HG03135 (cell line): ENCODE data around the gene IFNL3.

Experiments used
- ATAC-seq: cut with Tn5 transposase; IDR thresholded peaks from one replicate; pipeline ENCODE4 v1.9.1; 2021; ENCODE audit warnings: mild to moderate bottlenecking, moderate library complexity; ENCODE audit not compliant: unreplicated experiment

The IFNL3 gene

DNA sequence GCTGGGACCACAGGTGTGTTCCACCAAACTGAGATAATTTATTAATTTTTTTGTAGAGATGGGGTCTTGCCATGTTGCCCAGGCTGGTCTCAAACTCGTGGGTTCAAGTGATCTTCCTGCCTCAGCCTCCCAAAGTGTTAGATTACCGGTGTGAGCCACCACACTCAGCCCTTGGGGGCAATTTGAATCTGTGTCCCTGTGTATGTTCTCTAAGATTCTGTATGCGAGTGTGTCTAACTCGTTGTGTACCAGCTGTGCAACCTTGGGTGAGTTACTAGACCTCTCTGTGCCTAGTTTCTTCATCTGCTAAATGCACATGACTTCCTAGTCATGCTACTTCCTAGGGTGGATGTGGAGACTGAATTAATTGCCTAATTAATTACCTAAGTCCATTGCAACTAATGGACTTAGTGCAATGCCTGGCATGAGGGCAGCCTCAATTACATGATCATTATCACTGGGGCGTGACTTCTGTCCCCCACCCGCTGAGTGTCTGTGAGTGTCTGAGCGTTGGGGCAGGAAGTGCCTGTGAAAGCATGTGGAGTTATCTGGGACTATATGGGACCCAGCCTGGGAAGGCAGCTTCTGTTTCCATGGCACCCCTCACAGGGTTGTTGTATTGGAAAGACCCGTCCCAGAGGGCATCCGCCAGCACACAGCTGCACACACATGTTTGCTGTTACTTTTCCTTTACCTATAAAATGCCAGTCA, 49.8 kb downstream of the IFNL3 start:
- no peak for ATAC-seq

DNA sequence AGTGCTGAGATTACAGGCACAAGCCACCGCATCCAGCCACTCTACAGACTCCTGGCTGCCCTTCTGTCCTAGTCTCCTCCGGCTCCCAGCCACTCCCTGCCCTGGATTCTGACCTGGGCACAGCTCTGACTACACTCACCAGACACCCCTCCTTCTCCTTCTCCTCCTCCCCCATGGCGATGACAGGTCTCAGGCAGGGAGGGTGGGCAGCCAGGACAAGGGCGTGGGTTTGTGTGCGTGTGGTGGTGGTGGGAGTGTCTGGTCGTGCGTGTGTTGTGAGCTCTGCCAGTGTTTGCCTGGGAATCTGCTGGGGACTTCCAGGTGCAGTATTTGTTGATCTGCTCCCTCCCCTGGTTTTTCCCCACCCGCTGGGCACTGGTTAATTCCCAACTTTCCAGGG, 51.0 kb downstream of the IFNL3 start:
- no peak for ATAC-seq
